HG03280 (cell line): Measurements from ENCODE around the gene SDSL.

Experiments used
- ATAC-seq: cut with Tn5 transposase; IDR thresholded peaks from one replicate; pipeline ENCODE4 v1.9.1; 2021; ENCODE audit warnings: mild to moderate bottlenecking, moderate library complexity; ENCODE audit not compliant: unreplicated experiment

The SDSL gene

GRCh38 chr12:113396200-113396599 is 26.0 kb upstream of the SDSL start:
- no peak for ATAC-seq

- no peak for ATAC-seq
These were observed 25.2 kb upstream of the SDSL start for GRCh38 chr12:113396828-113397496.

GRCh38 chr12:113397497-113398197 is 24.5 kb upstream of the SDSL start:
- ATAC-seq = no peak

GRCh38 chr12:113398346-113399290 is 23.6 kb upstream of the SDSL start:
- ATAC-seq = no peak

GRCh38 chr12:113399490-113399889 is 22.7 kb upstream of the SDSL start:
- ATAC-seq = no peak

- no peak for ATAC-seq
These were observed 21.8 kb upstream of the SDSL start for GRCh38 chr12:113400362-113400761.

- ATAC-seq = no peak
These were observed 20.8 kb upstream of the SDSL start for GRCh38 chr12:113401066-113402000.

GRCh38 chr12:113402586-113403260 is 19.5 kb upstream of the SDSL start:
- no peak for ATAC-seq

- ATAC-seq = no peak
These were observed 18.5 kb upstream of the SDSL start, which contains the start of gene SDS for GRCh38 chr12:113403435-113404415. TSS of gene SDS (minus strand) at chr12:113403887. CDS start at chr12:113399708, 4,179 bp downstream.

- no peak for ATAC-seq
These were observed 16.5 kb upstream of the SDSL start for GRCh38 chr12:113405694-113406093.

- no peak for ATAC-seq
These were observed 14.1 kb upstream of the SDSL start for GRCh38 chr12:113407931-113408600.

GRCh38 chr12:113408756-113409298 is 13.4 kb upstream of the SDSL start:
- no peak for ATAC-seq

- no peak for ATAC-seq
These were observed 12.6 kb upstream of the SDSL start for GRCh38 chr12:113409462-113410124.

GRCh38 chr12:113413488-113413939 is 8.7 kb upstream of the SDSL start:
- no peak for ATAC-seq

GRCh38 chr12:113414519-113415038 is 7.6 kb upstream of the SDSL start:
- ATAC-seq = no peak

GRCh38 chr12:113416091-113416754 is 6.0 kb upstream of the SDSL start:
- no peak for ATAC-seq
